HEK293 (cell line): Measurements from ENCODE around the gene MAP3K6.
A peak's percentile ranks its signal among the peaks of the same experiment; 100 is the strongest.

ENCODE experiments used
- CTCF ChIA-PET: fragments of 350-600 bp; formaldehyde crosslinking; extraction: SDS; loops from one replicate; lab custom pipeline; 2021; ENCODE audit warnings: antibody characterized with exemption; lab: Yijun Ruan, JAX
- POLR2A ChIA-PET: fragments of 300-600 bp; formaldehyde crosslinking; extraction: SDS; loops from one replicate; lab custom pipeline; 2020; ENCODE audit warnings: antibody characterized with exemption, inconsistent platforms; lab: Yijun Ruan, JAX
- H3K27ac ChIP-seq: fragments of 200-500 bp; sonication (Bioruptor generic); 2 replicates; pipeline ENCODE4 v1.5.1; 2014; ENCODE audit warnings: low read depth, low read length, control low read depth, inconsistent platforms; ENCODE audit errors: extremely low read depth
- H3K36me3 ChIP-seq, 2 experiments: fragments of 200-500 bp in 1 of 2; sonication (Bioruptor generic) in 1 of 2; 1 replicate in 1 of 2; 2 replicates in 1 of 2; pipeline ENCODE4 v1.5.1; 2014 to 2017; ENCODE audit warnings: inconsistent platforms in 2 of 2, low read length in 2 of 2; ENCODE audit not compliant: control insufficient read depth in 2 of 2, insufficient read depth in 1 of 2
- H3K4me1 ChIP-seq: fragments of 200-500 bp; sonication (Bioruptor generic); 2 replicates; pipeline ENCODE4 v1.5.1; 2014; ENCODE audit warnings: mild to moderate bottlenecking, low read length, inconsistent platforms; ENCODE audit not compliant: control insufficient read depth, insufficient read depth
- H3K4me3 ChIP-seq: 2 replicates; pipeline ENCODE4 v1.5.1; 2011; ENCODE audit warnings: low read depth, mild to moderate bottlenecking, control low read depth, low read length, moderate library complexity
- H3K9me3 ChIP-seq: fragments of 200-500 bp; sonication (Bioruptor generic); 2 replicates; pipeline ENCODE4 v1.5.1; 2014; ENCODE audit warnings: low read depth, low read length, inconsistent platforms; ENCODE audit not compliant: control insufficient read depth, insufficient read depth
- GLIS1 ChIP-seq: fragments of 450-650 bp; formaldehyde crosslinking; IDR thresholded peaks from 2 replicates; pipeline ENCODE4 v1.5.1; 2016; ENCODE audit warnings: missing biosample characterization, missing genetic modification characterization
- KLF8 ChIP-seq: fragments of 450-650 bp; formaldehyde crosslinking; IDR thresholded peaks from 2 replicates; pipeline ENCODE4 v1.5.1; 2016; ENCODE audit warnings: missing biosample characterization, missing genetic modification characterization
- SALL2 ChIP-seq: fragments of 450-650 bp; formaldehyde crosslinking; IDR thresholded peaks from 2 replicates; pipeline ENCODE4 v1.5.0; 2017; ENCODE audit warnings: missing biosample characterization, mild to moderate bottlenecking, missing genetic modification characterization, borderline replicate concordance
- SP3 ChIP-seq: fragments of 450-650 bp; formaldehyde crosslinking; IDR thresholded peaks from 2 replicates; pipeline ENCODE4 v1.5.1; 2016; ENCODE audit warnings: missing biosample characterization, missing genetic modification characterization
- SP7 ChIP-seq: fragments of 450-650 bp; formaldehyde crosslinking; IDR thresholded peaks from 2 replicates; pipeline ENCODE4 v1.5.1; 2016; ENCODE audit warnings: missing biosample characterization, missing genetic modification characterization
- TRIM28 ChIP-seq: IDR thresholded peaks from 2 replicates; pipeline ENCODE4 v1.6.1; 2011; ENCODE audit warnings: low read length, control low read depth, borderline replicate concordance
- WT1 ChIP-seq: fragments of 450-650 bp; formaldehyde crosslinking; IDR thresholded peaks from 2 replicates; pipeline ENCODE4 v1.5.1; 2016; ENCODE audit warnings: missing biosample characterization, missing genetic modification characterization
- ZBTB8A ChIP-seq: fragments of 450-650 bp; formaldehyde crosslinking; IDR thresholded peaks from 2 replicates; pipeline ENCODE4 v1.5.1; 2016; ENCODE audit warnings: missing biosample characterization, missing genetic modification characterization
- ZEB2 ChIP-seq: fragments of 450-650 bp; formaldehyde crosslinking; IDR thresholded peaks from 2 replicates; pipeline ENCODE4 v1.5.1; 2016; ENCODE audit warnings: missing biosample characterization, missing genetic modification characterization
- ZFHX2 ChIP-seq: fragments of 450-650 bp; formaldehyde crosslinking; conservative IDR thresholded peaks from 2 replicates; pipeline ENCODE4 v1.5.1; 2016; ENCODE audit warnings: missing biosample characterization, missing genetic modification characterization
- ZNF211 ChIP-seq: fragments of 450-650 bp; formaldehyde crosslinking; IDR thresholded peaks from 2 replicates; pipeline ENCODE4 v1.5.1; 2016; ENCODE audit warnings: low read depth, missing biosample characterization, missing genetic modification characterization
- ZNF24 ChIP-seq: fragments of 450-650 bp; formaldehyde crosslinking; IDR thresholded peaks from 2 replicates; pipeline ENCODE4 v1.5.1; 2016; ENCODE audit warnings: missing biosample characterization, missing genetic modification characterization
- ZNF292 ChIP-seq: fragments of 450-650 bp; formaldehyde crosslinking; IDR thresholded peaks from 2 replicates; pipeline ENCODE4 v1.5.1; 2016; ENCODE audit warnings: low read depth, missing biosample characterization, missing genetic modification characterization, borderline replicate concordance
- ZNF394 ChIP-seq: fragments of 450-650 bp; formaldehyde crosslinking; IDR thresholded peaks from 2 replicates; pipeline ENCODE4 v1.5.1; 2016; ENCODE audit warnings: missing biosample characterization, missing genetic modification characterization, mild to moderate bottlenecking, moderate library complexity, borderline replicate concordance
- ZNF416 ChIP-seq: fragments of 450-650 bp; formaldehyde crosslinking; IDR thresholded peaks from 2 replicates; pipeline ENCODE4 v1.5.1; 2016; ENCODE audit warnings: missing biosample characterization, missing genetic modification characterization
- ZNF530 ChIP-seq: fragments of 450-650 bp; formaldehyde crosslinking; IDR thresholded peaks from 2 replicates; pipeline ENCODE4 v1.5.1; 2016; ENCODE audit warnings: low read depth, missing biosample characterization, missing genetic modification characterization
- ZNF621 ChIP-seq: fragments of 450-650 bp; formaldehyde crosslinking; IDR thresholded peaks from 2 replicates; pipeline ENCODE4 v1.5.1; 2017; ENCODE audit warnings: missing biosample characterization, missing genetic modification characterization
- ZNF629 ChIP-seq: fragments of 450-650 bp; formaldehyde crosslinking; IDR thresholded peaks from 2 replicates; pipeline ENCODE4 v1.5.1; 2017; ENCODE audit warnings: missing biosample characterization, missing genetic modification characterization
- ZNF660 ChIP-seq: fragments of 450-650 bp; IDR thresholded peaks from 2 replicates; pipeline ENCODE4 v1.5.1; 2018; ENCODE audit warnings: missing biosample characterization, mild to moderate bottlenecking, missing genetic modification characterization
- ZNF701 ChIP-seq: fragments of 450-650 bp; formaldehyde crosslinking; IDR thresholded peaks from 2 replicates; pipeline ENCODE4 v1.5.1; 2016; ENCODE audit warnings: missing biosample characterization, missing genetic modification characterization
- ZNF768 ChIP-seq: fragments of 450-650 bp; formaldehyde crosslinking; IDR thresholded peaks from 2 replicates; pipeline ENCODE4 v1.5.1; 2018; ENCODE audit warnings: missing biosample characterization, mild to moderate bottlenecking, missing genetic modification characterization
- ZNF776 ChIP-seq: fragments of 450-650 bp; formaldehyde crosslinking; IDR thresholded peaks from 2 replicates; pipeline ENCODE4 v1.5.0; 2017; ENCODE audit warnings: missing biosample characterization, missing genetic modification characterization, borderline replicate concordance
- ZNF777 ChIP-seq: fragments of 450-650 bp; formaldehyde crosslinking; IDR thresholded peaks from 2 replicates; pipeline ENCODE4 v1.5.1; 2017; ENCODE audit warnings: missing biosample characterization, missing genetic modification characterization, borderline replicate concordance
- ZNF792 ChIP-seq: fragments of 450-650 bp; formaldehyde crosslinking; IDR thresholded peaks from 2 replicates; pipeline ENCODE4 v1.5.1; 2016; ENCODE audit warnings: missing biosample characterization, missing genetic modification characterization
- TF ChIP-seq, protein P1 (sequence below): fragments of 450-650 bp; formaldehyde crosslinking; IDR thresholded peaks from 2 replicates; pipeline ENCODE4 v1.5.1; 2017; ENCODE audit warnings: missing biosample characterization, missing genetic modification characterization
- TF ChIP-seq, protein P2 (sequence below): fragments of 450-650 bp; IDR thresholded peaks from 2 replicates; pipeline ENCODE4 v1.5.1; 2018; ENCODE audit warnings: missing biosample characterization, missing genetic modification characterization
- TF ChIP-seq, protein P3 (sequence below): fragments of 450-650 bp; formaldehyde crosslinking; IDR thresholded peaks from 2 replicates; pipeline ENCODE4 v1.5.1; 2017; ENCODE audit warnings: missing biosample characterization, mild to moderate bottlenecking, missing genetic modification characterization, moderate library complexity
- TF ChIP-seq, protein P4 (sequence below): fragments of 450-650 bp; formaldehyde crosslinking; IDR thresholded peaks from 2 replicates; pipeline ENCODE4 v1.5.1; 2016; ENCODE audit warnings: missing biosample characterization, missing genetic modification characterization

Gene MAP3K6, protein sequence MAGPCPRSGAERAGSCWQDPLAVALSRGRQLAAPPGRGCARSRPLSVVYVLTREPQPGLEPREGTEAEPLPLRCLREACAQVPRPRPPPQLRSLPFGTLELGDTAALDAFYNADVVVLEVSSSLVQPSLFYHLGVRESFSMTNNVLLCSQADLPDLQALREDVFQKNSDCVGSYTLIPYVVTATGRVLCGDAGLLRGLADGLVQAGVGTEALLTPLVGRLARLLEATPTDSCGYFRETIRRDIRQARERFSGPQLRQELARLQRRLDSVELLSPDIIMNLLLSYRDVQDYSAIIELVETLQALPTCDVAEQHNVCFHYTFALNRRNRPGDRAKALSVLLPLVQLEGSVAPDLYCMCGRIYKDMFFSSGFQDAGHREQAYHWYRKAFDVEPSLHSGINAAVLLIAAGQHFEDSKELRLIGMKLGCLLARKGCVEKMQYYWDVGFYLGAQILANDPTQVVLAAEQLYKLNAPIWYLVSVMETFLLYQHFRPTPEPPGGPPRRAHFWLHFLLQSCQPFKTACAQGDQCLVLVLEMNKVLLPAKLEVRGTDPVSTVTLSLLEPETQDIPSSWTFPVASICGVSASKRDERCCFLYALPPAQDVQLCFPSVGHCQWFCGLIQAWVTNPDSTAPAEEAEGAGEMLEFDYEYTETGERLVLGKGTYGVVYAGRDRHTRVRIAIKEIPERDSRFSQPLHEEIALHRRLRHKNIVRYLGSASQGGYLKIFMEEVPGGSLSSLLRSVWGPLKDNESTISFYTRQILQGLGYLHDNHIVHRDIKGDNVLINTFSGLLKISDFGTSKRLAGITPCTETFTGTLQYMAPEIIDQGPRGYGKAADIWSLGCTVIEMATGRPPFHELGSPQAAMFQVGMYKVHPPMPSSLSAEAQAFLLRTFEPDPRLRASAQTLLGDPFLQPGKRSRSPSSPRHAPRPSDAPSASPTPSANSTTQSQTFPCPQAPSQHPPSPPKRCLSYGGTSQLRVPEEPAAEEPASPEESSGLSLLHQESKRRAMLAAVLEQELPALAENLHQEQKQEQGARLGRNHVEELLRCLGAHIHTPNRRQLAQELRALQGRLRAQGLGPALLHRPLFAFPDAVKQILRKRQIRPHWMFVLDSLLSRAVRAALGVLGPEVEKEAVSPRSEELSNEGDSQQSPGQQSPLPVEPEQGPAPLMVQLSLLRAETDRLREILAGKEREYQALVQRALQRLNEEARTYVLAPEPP (N-terminal part only)

DNA sequence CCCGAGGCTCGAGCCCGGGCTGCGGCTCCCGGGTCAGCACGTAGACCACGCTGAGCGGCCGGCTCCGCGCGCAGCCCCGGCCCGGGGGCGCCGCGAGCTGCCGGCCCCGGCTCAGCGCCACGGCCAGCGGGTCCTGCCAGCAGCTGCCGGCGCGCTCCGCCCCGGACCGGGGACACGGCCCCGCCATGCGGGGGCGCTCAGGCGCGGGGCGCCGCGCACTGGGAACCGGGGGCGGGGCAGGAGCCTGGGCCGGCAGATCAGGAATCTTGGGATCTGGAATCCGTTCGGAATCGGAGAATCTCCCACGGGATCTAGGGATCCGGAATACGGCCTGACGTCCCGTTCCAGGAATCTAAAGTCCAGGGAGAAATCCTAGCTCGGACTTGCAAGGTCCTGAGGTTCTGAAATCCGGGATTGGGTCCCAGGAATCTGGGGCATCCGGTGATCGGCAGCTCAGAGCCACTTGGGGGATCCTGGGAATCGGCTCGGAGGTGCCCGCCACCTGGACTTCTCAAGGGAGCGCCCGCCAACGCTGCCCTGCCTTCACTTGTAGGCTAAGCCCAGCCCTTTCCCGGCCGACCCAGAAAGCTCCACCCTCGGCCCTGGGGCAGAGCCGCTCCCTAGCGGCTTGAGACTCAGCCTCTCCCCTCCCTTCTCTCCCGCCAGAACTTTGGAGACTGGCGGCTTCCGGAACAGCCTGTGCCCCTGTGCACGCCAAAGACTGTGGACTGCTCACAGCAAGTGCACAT lies at the start of gene MAP3K6:
MAP3K6 (minus strand) TSS at position 551 of the 749 bp plus-strand sequence; CDS start at position 187, 364 bp downstream.
- ChIA-PET CTCF (interaction anchor here (0.6 to 5.1 kb wide), 27 partner anchors 9 to 1896 kb away, joined by 3 to 84 read pairs (median 5); partner anchors contain the start of gene CD164L2), POLR2A (interaction anchor here (0.5 to 2.6 kb wide), 21 partner anchors 10 to 804 kb away, joined by 3 to 23 read pairs (median 5); partner anchors contain the start of genes AHDC1, SLC9A1, STX12 and SYTL1)
- Histone ChIP-seq H3K27ac (peak within 1 kb of the TSS; percentile 78), H3K4me1 (peaks cover 2% of the 10 kb centered on the region; the same call in 1 of the 2 replicates), H3K36me3 (peaks cover 0 to 26% of the 10 kb centered on the region in 2 experiments; a peak in 1 of 3 replicates), H3K4me3 (peak within 1 kb of the TSS; percentile 60), H3K9me3 (no peaks in the 10 kb centered on the region)
- TF ChIP-seq ZNF416 (tag by site-specific recombination) = no peak
- no peak for TF ChIP-seq SALL2 (tag by site-specific recombination)
- TF ChIP-seq, protein P1, sequence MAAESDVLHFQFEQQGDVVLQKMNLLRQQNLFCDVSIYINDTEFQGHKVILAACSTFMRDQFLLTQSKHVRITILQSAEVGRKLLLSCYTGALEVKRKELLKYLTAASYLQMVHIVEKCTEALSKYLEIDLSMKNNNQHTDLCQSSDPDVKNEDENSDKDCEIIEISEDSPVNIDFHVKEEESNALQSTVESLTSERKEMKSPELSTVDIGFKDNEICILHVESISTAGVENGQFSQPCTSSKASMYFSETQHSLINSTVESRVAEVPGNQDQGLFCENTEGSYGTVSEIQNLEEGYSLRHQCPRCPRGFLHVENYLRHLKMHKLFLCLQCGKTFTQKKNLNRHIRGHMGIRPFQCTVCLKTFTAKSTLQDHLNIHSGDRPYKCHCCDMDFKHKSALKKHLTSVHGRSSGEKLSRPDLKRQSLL = no peak
- TF ChIP-seq, protein P2, sequence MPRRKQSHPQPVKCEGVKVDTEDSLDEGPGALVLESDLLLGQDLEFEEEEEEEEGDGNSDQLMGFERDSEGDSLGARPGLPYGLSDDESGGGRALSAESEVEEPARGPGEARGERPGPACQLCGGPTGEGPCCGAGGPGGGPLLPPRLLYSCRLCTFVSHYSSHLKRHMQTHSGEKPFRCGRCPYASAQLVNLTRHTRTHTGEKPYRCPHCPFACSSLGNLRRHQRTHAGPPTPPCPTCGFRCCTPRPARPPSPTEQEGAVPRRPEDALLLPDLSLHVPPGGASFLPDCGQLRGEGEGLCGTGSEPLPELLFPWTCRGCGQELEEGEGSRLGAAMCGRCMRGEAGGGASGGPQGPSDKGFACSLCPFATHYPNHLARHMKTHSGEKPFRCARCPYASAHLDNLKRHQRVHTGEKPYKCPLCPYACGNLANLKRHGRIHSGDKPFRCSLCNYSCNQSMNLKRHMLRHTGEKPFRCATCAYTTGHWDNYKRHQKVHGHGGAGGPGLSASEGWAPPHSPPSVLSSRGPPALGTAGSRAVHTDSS = no peak
- peak; percentile 60; the same call in 1 of the 2 replicates for TF ChIP-seq SP7 (tag by site-specific recombination)
- TF ChIP-seq ZNF776 (tag by site-specific recombination) = no peak
- TF ChIP-seq ZEB2 (tag by site-specific recombination) = peak; percentile 82
- TF ChIP-seq, protein P3, sequence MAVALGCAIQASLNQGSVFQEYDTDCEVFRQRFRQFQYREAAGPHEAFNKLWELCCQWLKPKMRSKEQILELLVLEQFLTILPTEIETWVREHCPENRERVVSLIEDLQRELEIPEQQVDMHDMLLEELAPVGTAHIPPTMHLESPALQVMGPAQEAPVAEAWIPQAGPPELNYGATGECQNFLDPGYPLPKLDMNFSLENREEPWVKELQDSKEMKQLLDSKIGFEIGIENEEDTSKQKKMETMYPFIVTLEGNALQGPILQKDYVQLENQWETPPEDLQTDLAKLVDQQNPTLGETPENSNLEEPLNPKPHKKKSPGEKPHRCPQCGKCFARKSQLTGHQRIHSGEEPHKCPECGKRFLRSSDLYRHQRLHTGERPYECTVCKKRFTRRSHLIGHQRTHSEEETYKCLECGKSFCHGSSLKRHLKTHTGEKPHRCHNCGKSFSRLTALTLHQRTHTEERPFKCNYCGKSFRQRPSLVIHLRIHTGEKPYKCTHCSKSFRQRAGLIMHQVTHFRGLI (tag by site-specific recombination) = peak; percentile 68
- no peak for TF ChIP-seq ZNF701 (tag by site-specific recombination)
- 0 out of 2 replicates have a peak, but pooled peaks have one; percentile 64 for TF ChIP-seq TRIM28
- TF ChIP-seq ZNF292 (tag by site-specific recombination) = no peak
- TF ChIP-seq WT1 = peak; percentile 60; the same call in 1 of the 2 replicates
- no peak for TF ChIP-seq ZNF530 (tag by site-specific recombination)
- peak; percentile 45; the same call in 1 of the 2 replicates for TF ChIP-seq ZNF629 (tag by site-specific recombination)
- TF ChIP-seq GLIS1 (tag by site-specific recombination) = peak; percentile 49
- no peak for TF ChIP-seq ZNF211 (tag by site-specific recombination)
- 0 out of 2 replicates have a peak, but pooled peaks have one; percentile 47 for TF ChIP-seq KLF8 (tag by site-specific recombination)
- TF ChIP-seq SP3 (tag by site-specific recombination) = peak; percentile 72
- TF ChIP-seq ZNF792 (tag by site-specific recombination) = no peak
- peak; percentile 61 for TF ChIP-seq ZNF24 (tag by site-specific recombination)
- no peak; the same call in 1 of the 2 replicates for TF ChIP-seq ZNF768 (tag by site-specific recombination)
- TF ChIP-seq, protein P4, sequence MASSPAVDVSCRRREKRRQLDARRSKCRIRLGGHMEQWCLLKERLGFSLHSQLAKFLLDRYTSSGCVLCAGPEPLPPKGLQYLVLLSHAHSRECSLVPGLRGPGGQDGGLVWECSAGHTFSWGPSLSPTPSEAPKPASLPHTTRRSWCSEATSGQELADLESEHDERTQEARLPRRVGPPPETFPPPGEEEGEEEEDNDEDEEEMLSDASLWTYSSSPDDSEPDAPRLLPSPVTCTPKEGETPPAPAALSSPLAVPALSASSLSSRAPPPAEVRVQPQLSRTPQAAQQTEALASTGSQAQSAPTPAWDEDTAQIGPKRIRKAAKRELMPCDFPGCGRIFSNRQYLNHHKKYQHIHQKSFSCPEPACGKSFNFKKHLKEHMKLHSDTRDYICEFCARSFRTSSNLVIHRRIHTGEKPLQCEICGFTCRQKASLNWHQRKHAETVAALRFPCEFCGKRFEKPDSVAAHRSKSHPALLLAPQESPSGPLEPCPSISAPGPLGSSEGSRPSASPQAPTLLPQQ (tag by site-specific recombination) = peak; percentile 44; the same call in 1 of the 2 replicates
- TF ChIP-seq ZNF394 = 0 out of 2 replicates have a peak, but pooled peaks have one; percentile 13
- TF ChIP-seq ZFHX2 = peak; percentile 37; the same call in 1 of the 2 replicates
- TF ChIP-seq ZNF777 (tag by site-specific recombination) = no peak
- TF ChIP-seq ZBTB8A = peak; percentile 87
- no peak; the same call in 1 of the 2 replicates for TF ChIP-seq ZNF660 (tag by site-specific recombination)
- no peak for TF ChIP-seq ZNF621 (tag by site-specific recombination)
